Effector memory CD8-positive, alpha-beta T cell (primary cell): ENCODE results near the gene DMRT2.

ENCODE experiments used
- ATAC-seq: fragments of 150-1000 bp; cut with Tn5 transposase; replicated peaks from 2 replicates; pipeline ENCODE4 v1.10.0; 2021; ENCODE audit warnings: mild to moderate bottlenecking, moderate library complexity
- DNase-seq, 3 experiments: peaks; one replicate each; pipeline ENCODE4 v3.0.0; 2021
- H3K27ac Mint-ChIP-seq, 2 donors: one replicate each; pipeline ENCODE4 v1.8.0; 2022; ENCODE audit warnings: mild to moderate bottlenecking in 2 of 2, mixed read lengths in 2 of 2, moderate library complexity in 2 of 2
- H3K27me3 Mint-ChIP-seq, 2 donors: one replicate each; pipeline ENCODE4 v1.8.0; 2022; ENCODE audit warnings: mixed read lengths in 2 of 2
- H3K36me3 Mint-ChIP-seq: one replicate; pipeline ENCODE4 v1.8.0; 2022; ENCODE audit warnings: mild to moderate bottlenecking, moderate library complexity, mixed read lengths; ENCODE audit not compliant: insufficient read depth
- H3K4me1 Mint-ChIP-seq, 2 donors: one replicate each; pipeline ENCODE4 v1.8.0; 2022; ENCODE audit warnings: low read depth in 2 of 2, mixed read lengths in 2 of 2
- H3K4me3 Mint-ChIP-seq, 2 donors: one replicate each; pipeline ENCODE4 v1.8.0; 2022; ENCODE audit warnings: mild to moderate bottlenecking in 2 of 2, mixed read lengths in 2 of 2, moderate library complexity in 2 of 2
- H3K9me3 Mint-ChIP-seq, 2 donors: one replicate each; pipeline ENCODE4 v1.8.0; 2022; ENCODE audit warnings: mixed read lengths in 2 of 2
- total RNA-seq, 9 experiments: gene quantifications; one replicate each; lab custom pipeline; 2026; lab: John Stamatoyannopoulos, UW

Gene DMRT2
- 0 to 0.21 (median 0) reads per million in 9 experiments for total RNA-seq

DNA sequence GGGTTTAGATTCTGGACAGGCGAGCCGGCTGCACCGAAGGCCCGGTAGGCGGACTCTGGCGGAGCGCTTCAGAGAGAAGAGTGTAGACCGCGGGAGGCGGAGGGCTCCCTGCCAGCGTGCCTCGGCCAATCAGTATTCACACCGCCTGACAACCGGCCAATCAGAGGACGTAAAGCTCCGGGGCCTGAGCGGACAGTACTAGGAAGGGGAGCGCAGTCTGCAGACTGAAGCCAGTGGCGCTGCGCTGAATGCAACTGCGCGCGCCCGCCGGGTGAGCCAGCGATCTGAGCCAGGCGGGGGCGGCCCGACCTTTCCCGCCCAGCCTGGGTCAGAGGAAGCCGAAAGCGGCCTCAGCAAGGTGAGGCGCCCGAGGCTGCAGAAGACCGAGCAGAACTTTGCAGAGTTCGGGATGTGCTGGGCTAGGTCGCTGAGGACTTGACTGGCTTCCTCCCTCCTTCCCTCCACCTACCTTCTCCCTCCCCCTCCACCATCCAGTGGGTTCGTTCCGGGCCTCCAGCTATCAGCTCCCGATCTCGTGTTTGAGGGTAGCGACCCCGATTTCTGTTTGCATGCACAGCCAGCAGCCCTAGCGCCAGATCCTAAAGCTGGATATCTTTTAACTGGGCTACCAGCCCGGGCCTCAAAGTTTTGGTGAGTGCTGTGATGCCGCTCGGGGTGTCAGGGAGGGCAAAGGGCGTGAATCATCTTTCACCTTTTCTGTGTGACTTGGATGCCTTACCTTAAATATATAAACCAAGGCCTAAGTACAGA is at the start of gene DMRT2:
Gene DMRT2 (plus strand): TSS at position 233 of the 771 bp plus-strand sequence. CDS start 1,257 bp downstream, outside the sequence.
- ATAC-seq (peak; percentile 71), DNase-seq (no peak)
- Mint-ChIP-seq H3K27me3 (peaks cover 76 to 87% of the 10 kb centered on the region in 2 donors), H3K4me3 (peak within 1 kb of the TSS; percentile 56 to 73), H3K4me1 (peaks cover 24 to 34% of the 10 kb centered on the region in 2 donors), H3K36me3 (peaks cover 3% of the 10 kb centered on the region), H3K9me3 (no peaks in the 10 kb centered on the region), H3K27ac (peak within 1 kb of the TSS in 1 of 2 donors; percentile 32)

GRCh38 chr9:1001838-1002237 is 48.3 kb upstream of the DMRT2 start:
- ATAC-seq (no peak), DNase-seq (no peak)
- peaks cover 0 to 5% of the 10 kb centered on the region in 2 donors for H3K4me1 Mint-ChIP-seq
- no peaks in the 10 kb centered on the region for H3K9me3 Mint-ChIP-seq
- H3K27me3 Mint-ChIP-seq: peaks cover 0 to 20% of the 10 kb centered on the region in 2 donors
- H3K27ac Mint-ChIP-seq: no peak overlapping the region
- no peaks in the 10 kb centered on the region for H3K36me3 Mint-ChIP-seq
- H3K4me3 Mint-ChIP-seq: no peak overlapping the region

GRCh38 chr9:1002678-1003077 is 47.5 kb upstream of the DMRT2 start:
- H3K27ac Mint-ChIP-seq: no peak overlapping the region
- no peak for ATAC-seq
- no peaks in the 10 kb centered on the region for H3K36me3 Mint-ChIP-seq
- H3K4me1 Mint-ChIP-seq: peaks cover 0 to 5% of the 10 kb centered on the region in 2 donors
- H3K4me3 Mint-ChIP-seq: no peak overlapping the region
- peaks cover 0 to 28% of the 10 kb centered on the region in 2 donors for H3K27me3 Mint-ChIP-seq
- no peak for DNase-seq
- no peaks in the 10 kb centered on the region for H3K9me3 Mint-ChIP-seq

- Mint-ChIP-seq H3K36me3 (no peaks in the 10 kb centered on the region), H3K27ac (no peak overlapping the region), H3K4me1 (peaks cover 4 to 5% of the 10 kb centered on the region in 2 donors), H3K4me3 (no peak overlapping the region), H3K9me3 (no peaks in the 10 kb centered on the region), H3K27me3 (peaks cover 13 to 53% of the 10 kb centered on the region in 2 donors)
- ATAC-seq (peak; percentile 40), DNase-seq (no peak)
These were observed 45.0 kb upstream of the DMRT2 start for GRCh38 chr9:1005043-1005667.

GRCh38 chr9:1007312-1007711 is 42.8 kb upstream of the DMRT2 start:
- H3K9me3 Mint-ChIP-seq: no peaks in the 10 kb centered on the region
- H3K36me3 Mint-ChIP-seq: no peaks in the 10 kb centered on the region
- DNase-seq (no peak), ATAC-seq (no peak)
- H3K27ac Mint-ChIP-seq: no peak overlapping the region
- peaks cover 4% of the 10 kb centered on the region in 2 donors for H3K4me1 Mint-ChIP-seq
- peaks cover 13 to 54% of the 10 kb centered on the region in 2 donors for H3K27me3 Mint-ChIP-seq
- no peak overlapping the region for H3K4me3 Mint-ChIP-seq

DNA sequence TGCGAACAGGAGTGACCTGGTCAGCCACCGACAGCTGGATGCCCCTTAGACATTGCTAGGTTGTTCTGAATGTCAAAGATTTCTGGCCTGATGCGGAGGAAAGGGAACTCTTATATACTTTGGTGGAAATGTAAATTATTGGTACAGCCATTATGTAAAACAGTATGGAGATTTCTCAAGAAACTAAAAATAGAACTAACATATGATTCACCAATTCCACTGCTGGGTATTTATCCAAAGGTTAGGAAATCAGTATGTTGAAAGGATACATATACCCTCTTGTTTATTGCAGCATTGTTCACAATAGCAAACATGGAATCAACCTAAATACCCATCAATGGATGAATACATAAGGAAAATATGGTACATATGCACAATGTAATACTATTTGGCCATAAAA is 41.9 kb upstream of the DMRT2 start:
- Mint-ChIP-seq H3K4me3 (no peak overlapping the region), H3K4me1 (peaks cover 4% of the 10 kb centered on the region in 2 donors), H3K27ac (no peak overlapping the region), H3K9me3 (no peaks in the 10 kb centered on the region), H3K36me3 (no peaks in the 10 kb centered on the region), H3K27me3 (peaks cover 13 to 54% of the 10 kb centered on the region in 2 donors)
- no peak for ATAC-seq
- DNase-seq: no peak

GRCh38 chr9:1009101-1009707 is 41.0 kb upstream of the DMRT2 start:
- H3K27ac Mint-ChIP-seq: no peak overlapping the region
- no peaks in the 10 kb centered on the region for H3K36me3 Mint-ChIP-seq
- peaks cover 13 to 54% of the 10 kb centered on the region in 2 donors for H3K27me3 Mint-ChIP-seq
- no peak overlapping the region for H3K4me3 Mint-ChIP-seq
- no peaks in the 10 kb centered on the region for H3K9me3 Mint-ChIP-seq
- ATAC-seq (peak; percentile 84), DNase-seq (peak; percentile 60 to 71 (median 64))
- H3K4me1 Mint-ChIP-seq: peaks cover 4% of the 10 kb centered on the region in 2 donors

GRCh38 chr9:1013021-1013420 is 37.1 kb upstream of the DMRT2 start:
- no peaks in the 10 kb centered on the region for H3K36me3 Mint-ChIP-seq
- H3K4me1 Mint-ChIP-seq: peaks cover 4% of the 10 kb centered on the region in 2 donors
- ATAC-seq (no peak), DNase-seq (no peak)
- no peaks in the 10 kb centered on the region for H3K9me3 Mint-ChIP-seq
- H3K27ac Mint-ChIP-seq: no peak overlapping the region
- peaks cover 15 to 36% of the 10 kb centered on the region in 2 donors for H3K27me3 Mint-ChIP-seq
- H3K4me3 Mint-ChIP-seq: no peak overlapping the region

- H3K9me3 Mint-ChIP-seq: no peaks in the 10 kb centered on the region
- H3K4me1 Mint-ChIP-seq: peaks cover 1 to 2% of the 10 kb centered on the region in 2 donors
- ATAC-seq: no peak
- H3K36me3 Mint-ChIP-seq: no peaks in the 10 kb centered on the region
- DNase-seq: no peak
- H3K4me3 Mint-ChIP-seq: no peak overlapping the region
- no peak overlapping the region for H3K27ac Mint-ChIP-seq
- peaks cover 16 to 36% of the 10 kb centered on the region in 2 donors for H3K27me3 Mint-ChIP-seq
These were observed 35.9 kb upstream of the DMRT2 start for GRCh38 chr9:1014225-1014624.

- no peak overlapping the region for H3K4me3 Mint-ChIP-seq
- DNase-seq (no peak), ATAC-seq (no peak)
- no peak overlapping the region for H3K27ac Mint-ChIP-seq
- H3K9me3 Mint-ChIP-seq: no peaks in the 10 kb centered on the region
- H3K36me3 Mint-ChIP-seq: no peaks in the 10 kb centered on the region
- peaks cover 15 to 33% of the 10 kb centered on the region in 2 donors for H3K27me3 Mint-ChIP-seq
- H3K4me1 Mint-ChIP-seq: no peaks in the 10 kb centered on the region
These were observed 35.5 kb upstream of the DMRT2 start for GRCh38 chr9:1014640-1015039.

DNA sequence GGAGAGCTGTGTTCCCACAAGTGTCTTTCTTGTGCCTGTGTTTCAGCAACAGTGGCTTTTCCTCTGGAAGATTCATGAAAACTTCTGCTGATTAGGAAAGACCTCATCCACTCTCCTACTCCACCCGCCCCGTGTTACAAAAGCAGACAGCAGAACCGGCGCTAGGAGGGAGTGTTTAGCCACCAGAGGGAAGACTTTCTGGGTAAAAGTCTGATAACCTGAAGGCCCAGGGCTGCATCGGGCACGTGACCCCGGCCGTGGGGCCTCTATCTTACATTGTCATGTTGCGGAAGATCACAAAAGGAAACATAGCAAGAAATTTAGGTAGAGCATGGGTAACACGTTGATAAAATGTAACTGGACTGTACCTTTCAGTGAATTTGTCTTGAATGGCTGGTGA is 32.0 kb upstream of the DMRT2 start:
- no peak overlapping the region for H3K4me3 Mint-ChIP-seq
- H3K27ac Mint-ChIP-seq: no peak overlapping the region
- ATAC-seq: no peak
- no peak for DNase-seq
- no peaks in the 10 kb centered on the region for H3K36me3 Mint-ChIP-seq
- peaks cover 22 to 41% of the 10 kb centered on the region in 2 donors for H3K27me3 Mint-ChIP-seq
- H3K9me3 Mint-ChIP-seq: no peaks in the 10 kb centered on the region
- H3K4me1 Mint-ChIP-seq: no peaks in the 10 kb centered on the region

DNA sequence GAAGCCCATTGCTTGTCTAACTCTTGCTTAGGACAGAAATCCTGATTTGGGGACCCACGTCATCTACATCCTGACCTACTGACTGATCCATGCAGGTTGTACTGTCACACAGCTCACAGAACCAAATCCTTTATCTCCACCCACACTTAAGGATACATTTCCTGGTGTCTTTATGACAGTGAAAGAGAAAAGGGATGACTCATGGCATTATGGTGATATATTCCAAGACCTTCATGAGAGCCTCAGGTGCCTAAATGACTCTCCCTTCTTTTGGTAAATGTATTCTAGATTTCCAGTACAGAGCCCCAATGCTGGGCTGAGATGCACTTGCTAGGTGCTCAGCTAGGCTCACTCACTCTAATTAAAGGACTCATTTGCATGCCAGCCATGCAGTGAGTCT is 26.0 kb upstream of the DMRT2 start:
- Mint-ChIP-seq H3K36me3 (no peaks in the 10 kb centered on the region), H3K9me3 (no peaks in the 10 kb centered on the region), H3K4me3 (no peak overlapping the region), H3K27ac (no peak overlapping the region), H3K4me1 (no peaks in the 10 kb centered on the region), H3K27me3 (peaks cover 17 to 48% of the 10 kb centered on the region in 2 donors)
- DNase-seq (no peak), ATAC-seq (no peak)

- ATAC-seq: no peak
- Mint-ChIP-seq H3K36me3 (no peaks in the 10 kb centered on the region), H3K9me3 (no peaks in the 10 kb centered on the region), H3K4me3 (no peak overlapping the region), H3K27ac (no peak overlapping the region), H3K27me3 (peaks cover 13 to 48% of the 10 kb centered on the region in 2 donors), H3K4me1 (no peaks in the 10 kb centered on the region)
- DNase-seq: no peak
These were observed 25.0 kb upstream of the DMRT2 start for GRCh38 chr9:1025131-1025530.
